ENCODE data around the gene GNA12.

GNA12 gene

DNA sequence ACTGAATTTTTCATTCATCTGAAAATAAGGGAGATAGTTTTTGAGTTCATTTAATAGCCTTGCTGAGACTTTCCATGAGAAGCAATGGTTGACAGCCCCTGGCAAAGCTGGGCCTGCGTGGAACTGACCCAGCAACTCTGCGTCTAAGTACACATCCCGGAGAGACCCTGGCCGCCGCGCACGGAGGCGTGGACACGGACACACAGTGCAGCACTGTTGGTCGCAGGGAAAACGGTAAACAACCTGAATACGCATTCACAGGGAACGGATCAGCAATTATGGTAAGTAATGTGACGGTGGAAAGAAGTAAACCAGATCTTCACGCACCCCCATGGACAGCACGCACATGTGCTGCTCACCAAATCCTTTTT lies 28.2 kb downstream of the GNA12 start:
- TF ChIP-seq, protein P1, sequence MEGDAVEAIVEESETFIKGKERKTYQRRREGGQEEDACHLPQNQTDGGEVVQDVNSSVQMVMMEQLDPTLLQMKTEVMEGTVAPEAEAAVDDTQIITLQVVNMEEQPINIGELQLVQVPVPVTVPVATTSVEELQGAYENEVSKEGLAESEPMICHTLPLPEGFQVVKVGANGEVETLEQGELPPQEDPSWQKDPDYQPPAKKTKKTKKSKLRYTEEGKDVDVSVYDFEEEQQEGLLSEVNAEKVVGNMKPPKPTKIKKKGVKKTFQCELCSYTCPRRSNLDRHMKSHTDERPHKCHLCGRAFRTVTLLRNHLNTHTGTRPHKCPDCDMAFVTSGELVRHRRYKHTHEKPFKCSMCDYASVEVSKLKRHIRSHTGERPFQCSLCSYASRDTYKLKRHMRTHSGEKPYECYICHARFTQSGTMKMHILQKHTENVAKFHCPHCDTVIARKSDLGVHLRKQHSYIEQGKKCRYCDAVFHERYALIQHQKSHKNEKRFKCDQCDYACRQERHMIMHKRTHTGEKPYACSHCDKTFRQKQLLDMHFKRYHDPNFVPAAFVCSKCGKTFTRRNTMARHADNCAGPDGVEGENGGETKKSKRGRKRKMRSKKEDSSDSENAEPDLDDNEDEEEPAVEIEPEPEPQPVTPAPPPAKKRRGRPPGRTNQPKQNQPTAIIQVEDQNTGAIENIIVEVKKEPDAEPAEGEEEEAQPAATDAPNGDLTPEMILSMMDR (IDR thresholded peaks at IDR 0.05) = no peak
- TF ChIP-seq ZFX (IDR thresholded peaks at IDR 0.05; ENCODE audit: borderline replicate concordance) = no peak

DNA sequence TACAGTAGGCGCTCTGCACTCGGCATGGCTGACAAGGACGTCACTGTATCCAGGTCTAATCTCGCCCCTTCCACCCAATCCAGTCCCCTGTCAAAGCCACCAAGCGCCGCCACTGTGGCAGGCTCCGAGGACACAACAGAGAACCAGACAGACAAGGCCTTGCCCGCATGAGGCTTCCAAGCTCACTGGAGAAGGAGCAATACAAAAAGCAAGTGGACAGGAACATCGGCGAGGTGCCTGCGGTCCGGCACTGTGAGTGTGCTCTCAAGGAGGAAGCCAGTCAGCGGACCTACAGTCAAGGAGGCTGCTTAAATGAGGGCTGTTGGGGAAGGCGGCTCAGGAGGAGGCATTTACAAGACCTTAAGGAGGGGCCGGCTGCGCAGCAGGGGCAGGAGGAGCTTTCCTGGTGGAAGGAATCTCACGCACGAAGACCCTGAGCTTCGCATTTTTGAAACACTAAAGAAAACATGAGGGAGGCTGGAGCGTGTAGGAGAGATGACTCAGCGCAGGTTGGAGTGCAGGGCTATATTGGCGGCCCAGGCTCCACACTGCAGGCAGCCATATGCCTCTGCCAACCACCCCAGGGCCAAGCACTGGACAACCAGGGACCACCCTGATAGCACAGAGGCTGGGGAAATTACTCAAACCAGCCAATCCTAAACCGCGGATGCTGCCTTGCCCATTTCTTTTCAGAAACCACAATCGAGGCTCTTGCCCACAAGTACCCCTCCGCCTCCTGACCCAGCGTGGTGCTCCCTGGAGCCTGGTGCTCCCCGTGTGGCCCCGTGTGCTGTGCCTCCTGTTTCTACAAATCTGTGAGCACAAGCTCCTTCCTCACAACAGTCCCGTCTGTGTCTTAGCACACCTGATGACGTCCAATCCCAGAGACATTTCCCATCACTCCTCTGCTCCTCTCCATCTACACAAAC lies 28.9 kb downstream of the GNA12 start:
- H3K27ac ChIP-seq = no peak overlapping the region
- no peak for TF ChIP-seq ZFX (IDR thresholded peaks at IDR 0.05; ENCODE audit: borderline replicate concordance)
- TF ChIP-seq, protein P1 (IDR thresholded peaks at IDR 0.05) = no peak

More for the DNA sequence above, 28.2 kb downstream of the GNA12 start:
- no peak overlapping the region for H3K27ac ChIP-seq

DNA sequence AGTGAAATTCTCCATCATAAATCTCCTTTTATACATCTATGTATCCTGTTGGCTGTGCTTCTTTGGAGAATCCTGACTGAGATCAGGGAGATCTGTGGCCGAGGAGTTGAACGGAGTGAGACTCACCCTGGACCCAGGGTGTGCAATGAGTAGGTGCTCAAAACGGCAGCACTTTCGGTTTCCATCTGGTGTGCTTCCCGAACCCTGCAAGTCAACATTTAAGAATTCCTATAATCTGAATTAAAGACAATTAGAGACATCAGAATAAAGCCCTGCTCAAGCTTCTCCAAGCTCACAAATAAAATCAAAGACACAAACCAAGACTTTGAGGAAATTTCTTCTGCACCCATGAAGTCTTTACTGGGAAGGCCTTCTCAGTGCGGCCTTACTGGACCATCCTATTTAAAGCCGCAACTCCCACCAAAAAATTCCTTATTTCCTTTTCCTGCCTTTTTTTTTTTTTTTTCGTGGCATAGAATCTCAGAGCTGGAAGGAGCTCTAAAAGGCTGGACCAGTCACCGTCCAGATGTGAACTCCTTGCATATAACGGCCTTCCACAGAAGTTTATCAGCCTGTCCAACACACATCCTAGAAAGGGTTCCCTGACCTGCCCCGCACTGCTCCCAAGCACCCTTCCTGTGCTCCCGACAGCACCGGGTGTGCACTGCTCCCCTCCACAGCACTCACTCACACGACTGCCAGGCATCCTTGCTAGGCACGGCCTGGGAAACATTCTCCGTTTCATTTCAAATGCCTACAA lies 29.7 kb downstream of the GNA12 start:
- TF ChIP-seq ZFX (IDR thresholded peaks at IDR 0.05; ENCODE audit: borderline replicate concordance) = no peak
- TF ChIP-seq, protein P1 (IDR thresholded peaks at IDR 0.05) = no peak
- H3K27ac ChIP-seq = no peak overlapping the region

DNA sequence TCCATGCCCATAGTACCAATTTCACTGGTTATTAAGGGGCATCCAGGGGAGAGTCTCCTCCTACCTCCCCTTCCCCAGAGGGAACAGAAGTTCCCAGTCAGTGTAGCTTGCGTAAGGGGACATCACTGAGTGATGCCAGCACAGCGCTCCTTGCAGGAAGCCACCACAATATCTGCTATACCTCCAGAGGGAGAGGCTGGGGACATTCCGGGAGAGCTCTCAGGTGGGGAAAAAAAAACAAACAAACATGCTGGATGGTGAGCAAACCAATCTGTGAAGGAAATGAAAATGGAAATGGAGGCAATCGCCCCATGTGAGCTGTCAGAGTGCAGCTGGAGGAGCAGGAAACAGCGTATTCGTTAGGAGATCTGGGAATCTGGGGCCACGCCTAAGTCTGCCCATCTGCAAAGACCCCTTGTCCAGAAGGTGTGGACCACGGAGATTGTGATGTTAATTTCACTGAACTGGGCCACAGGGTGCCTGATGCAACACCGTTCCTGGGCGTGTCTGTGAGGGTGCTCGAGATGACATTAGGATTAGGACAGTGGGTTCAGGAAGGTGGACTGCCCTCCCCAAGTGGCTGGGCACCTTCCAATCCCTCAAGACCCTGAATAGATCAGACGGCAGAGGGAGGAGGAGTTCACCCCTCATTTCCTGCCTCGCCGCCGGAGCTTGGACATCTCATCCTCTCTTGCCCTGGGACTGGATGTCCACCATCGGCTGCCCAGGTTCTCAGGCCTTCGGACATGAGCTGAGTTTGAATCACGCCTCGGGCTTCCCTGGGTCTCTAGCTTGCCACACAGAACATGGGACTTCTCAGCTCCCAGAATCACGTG lies 30.5 kb downstream of the GNA12 start:
- TF ChIP-seq, protein P1 (IDR thresholded peaks at IDR 0.05) = no peak
- no peak for TF ChIP-seq ZFX (IDR thresholded peaks at IDR 0.05; ENCODE audit: borderline replicate concordance)
- no peak overlapping the region for H3K27ac ChIP-seq

DNA sequence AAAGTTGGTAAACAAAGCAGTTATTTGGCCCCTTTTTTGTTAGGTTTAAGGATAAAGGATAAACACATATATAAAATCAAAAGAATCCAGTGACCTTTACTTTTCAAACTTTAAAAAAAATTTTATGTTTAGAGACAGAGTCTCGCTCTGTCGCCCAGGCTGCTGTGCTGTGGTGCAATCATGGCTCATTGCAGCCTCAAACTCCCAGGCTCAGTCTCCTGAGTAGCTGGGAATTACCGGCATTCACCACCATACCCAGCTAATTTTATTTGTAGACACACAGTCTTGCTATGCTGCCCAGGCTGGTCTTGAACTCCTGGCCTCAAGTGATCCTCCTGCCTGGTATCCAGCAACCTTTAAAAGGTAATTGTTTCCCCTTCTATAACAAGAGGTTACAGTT lies 31.3 kb downstream of the GNA12 start:
- no peak for TF ChIP-seq ZFX (IDR thresholded peaks at IDR 0.05; ENCODE audit: borderline replicate concordance)
- TF ChIP-seq, protein P1 (IDR thresholded peaks at IDR 0.05) = no peak
- H3K27ac ChIP-seq = no peak overlapping the region

DNA sequence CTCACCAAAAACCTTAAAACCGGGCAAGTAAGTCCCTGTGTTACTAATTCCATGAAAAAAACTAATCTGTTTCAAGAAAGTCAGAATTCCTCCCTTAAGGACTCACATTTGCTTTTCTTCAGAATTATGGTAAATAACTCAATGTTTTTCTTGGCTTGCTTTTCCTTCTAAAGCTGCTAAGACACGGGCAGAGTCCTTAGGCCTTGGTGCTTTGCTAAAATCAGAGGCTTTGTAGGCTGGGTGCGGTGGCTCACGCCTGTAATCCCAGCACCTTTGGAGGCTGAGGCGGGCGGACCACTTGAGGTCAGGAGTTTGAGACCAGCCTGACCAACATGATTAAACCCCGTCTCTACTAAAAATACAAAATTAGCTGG lies 32.0 kb downstream of the GNA12 start:
- TF ChIP-seq, protein P1 (IDR thresholded peaks at IDR 0.05) = no peak
- TF ChIP-seq ZFX (IDR thresholded peaks at IDR 0.05; ENCODE audit: borderline replicate concordance) = no peak
- H3K27ac ChIP-seq = no peak overlapping the region

Data from 22Rv1 (cell line).